Esophagus muscularis mucosa (tissue), 4 donors: Measurements from ENCODE around the gene TYSND1.

Experiments used
- CTCF ChIP-seq, 3 experiments: fragments of 200-600 bp in 2 of 3; fragments of 450-650 bp in 1 of 3; sonication (generic) in 2 of 3; IDR thresholded peaks; one replicate each; pipeline ENCODE4 v1.5.1; 2017 to 2019; ENCODE audit warnings: antibody characterized with exemption in 3 of 3, mild to moderate bottlenecking in 2 of 3, moderate library complexity in 1 of 3
- EP300 ChIP-seq: sonication (generic); formaldehyde crosslinking; IDR thresholded peaks from one replicate; pipeline ENCODE4 v1.6.1; 2017; ENCODE audit warnings: antibody characterized with exemption
- POLR2A ChIP-seq: fragments of 450-650 bp; IDR thresholded peaks from one replicate; pipeline ENCODE4 v1.6.1; 2017; ENCODE audit warnings: antibody characterized with exemption, moderate library complexity, mild to moderate bottlenecking, low read depth

GRCh38 chr10:70146489-70147258, at the start of gene TYSND1:
- TF ChIP-seq CTCF (IDR thresholded peaks at IDR 0.05) (peak; percentile 54 to 74 (median 68)), POLR2A (peak; percentile 72), EP300 (no peak)
